Sigmoid colon (tissue), 7 donors: ENCODE data around the gene CDHR2. TPM values are rescaled to one million over a fixed set of nuclear protein-coding genes. Genes with fewer than 3 reads are reported as not detected.

Source experiments
- DNase-seq: peaks from one replicate; pipeline ENCODE4 v3.0.0-alpha.2; 2019
- H3K27ac ChIP-seq, 4 donors: fragments of 200-600 bp; sonication (generic); one replicate each; pipeline ENCODE4 v1.5.1; 2016 to 2019; ENCODE audit warnings: mild to moderate bottlenecking in 1 of 4
- H3K27me3 ChIP-seq, 3 donors: fragments of 200-600 bp; sonication (generic); one replicate each; pipeline ENCODE4 v1.5.1; 2019; ENCODE audit warnings: mild to moderate bottlenecking in 1 of 3
- H3K36me3 ChIP-seq, 4 donors: fragments of 200-600 bp; sonication (generic); one replicate each; pipeline ENCODE4 v1.5.1; 2016 to 2019
- H3K4me1 ChIP-seq, 4 donors: fragments of 200-600 bp; sonication (generic); one replicate each; pipeline ENCODE4 v1.5.1; 2017 to 2019
- H3K4me3 ChIP-seq, 4 donors: fragments of 200-600 bp; sonication (generic); one replicate each; pipeline ENCODE4 v1.5.1; 2017 to 2019; ENCODE audit warnings: mild to moderate bottlenecking in 2 of 4, moderate library complexity in 1 of 4
- H3K9me3 ChIP-seq, 4 donors: fragments of 200-600 bp in 3 of 4; sonication (generic) in 3 of 4; one replicate each; pipeline versions ENCODE4 v1.5.1 to v1.6.1; 2013 to 2019
- EP300 ChIP-seq, 4 donors: sonication (generic); formaldehyde crosslinking; IDR thresholded peaks; one replicate each; pipeline ENCODE4 v1.6.1; 2017; ENCODE audit warnings: antibody characterized with exemption in 4 of 4
- POLR2A ChIP-seq, 2 donors: fragments of 450-650 bp; IDR thresholded peaks; one replicate each; pipeline ENCODE4 v1.6.1; 2016; ENCODE audit warnings: antibody characterized with exemption in 2 of 2, mild to moderate bottlenecking in 2 of 2, moderate library complexity in 2 of 2
- POLR2AphosphoS5 ChIP-seq, 4 donors: sonication (generic); formaldehyde crosslinking; IDR thresholded peaks; one replicate each; pipeline ENCODE4 v1.6.1; 2017; ENCODE audit warnings: antibody characterized with exemption in 4 of 4
- WGBS, 2 donors: extraction: QIAGEN DNeasy Blood & Tissue Kit; methylation state at CpG; one replicate each; pipeline ENCODE4 v1.1.7; 2013; 5-methylcytosine and 5-hydroxymethylcytosine counted together
- intact Hi-C: fragments of 100-400 bp; cut with DNase I; formaldehyde crosslinking; loops from one replicate; pipeline ENCODE4 v1.15.1; 2023
- polyA plus RNA-seq, 3 donors: library from polyadenylated mRNA; stranded (reverse); fragments of 200-250 nt; gene quantifications; one replicate each; pipeline ENCODE4 v1.2.3, GENCODE V29; 2013
- total RNA-seq, 4 donors: library from RNA; depleted of rRNA; stranded (reverse); fragments of >200 nt; gene quantifications; one replicate each; pipeline ENCODE4 v1.1.0, GENCODE V29; 2016
- TF ChIP-seq, protein P1 (sequence below), 4 experiments: fragments of 450-650 bp in 3 of 4; fragments of 200-600 bp in 1 of 4; IDR thresholded peaks; one replicate each; pipeline ENCODE4 v1.5.1; 2016 to 2019; ENCODE audit warnings: antibody characterized with exemption in 4 of 4, mild to moderate bottlenecking in 3 of 4, moderate library complexity in 2 of 4
- donor health status: healthy with polysubstance abuse.
- donor health status: Bipolar disorder and iron deficiency.
- donor health status: healthy.

The CDHR2 gene
- total and polyA plus RNA-seq, 7 donors, result 0.71 to 57.9 (median 9.6) TPM; not detected in 2

- no peaks in the 10 kb centered on the region for H3K36me3 ChIP-seq
- no peak overlapping the region for H3K27ac ChIP-seq
- WGBS, 2 donors, result 41 to 52% methylated on average over 10 of the region's 10 CpGs
- H3K9me3 ChIP-seq, result no peaks in the 10 kb centered on the region
- no peak for DNase-seq
- no peak for TF ChIP-seq EP300 (IDR thresholded peaks at IDR 0.05)
- TF ChIP-seq POLR2A (IDR thresholded peaks at IDR 0.05), result no peak
- TF ChIP-seq, protein P1, sequence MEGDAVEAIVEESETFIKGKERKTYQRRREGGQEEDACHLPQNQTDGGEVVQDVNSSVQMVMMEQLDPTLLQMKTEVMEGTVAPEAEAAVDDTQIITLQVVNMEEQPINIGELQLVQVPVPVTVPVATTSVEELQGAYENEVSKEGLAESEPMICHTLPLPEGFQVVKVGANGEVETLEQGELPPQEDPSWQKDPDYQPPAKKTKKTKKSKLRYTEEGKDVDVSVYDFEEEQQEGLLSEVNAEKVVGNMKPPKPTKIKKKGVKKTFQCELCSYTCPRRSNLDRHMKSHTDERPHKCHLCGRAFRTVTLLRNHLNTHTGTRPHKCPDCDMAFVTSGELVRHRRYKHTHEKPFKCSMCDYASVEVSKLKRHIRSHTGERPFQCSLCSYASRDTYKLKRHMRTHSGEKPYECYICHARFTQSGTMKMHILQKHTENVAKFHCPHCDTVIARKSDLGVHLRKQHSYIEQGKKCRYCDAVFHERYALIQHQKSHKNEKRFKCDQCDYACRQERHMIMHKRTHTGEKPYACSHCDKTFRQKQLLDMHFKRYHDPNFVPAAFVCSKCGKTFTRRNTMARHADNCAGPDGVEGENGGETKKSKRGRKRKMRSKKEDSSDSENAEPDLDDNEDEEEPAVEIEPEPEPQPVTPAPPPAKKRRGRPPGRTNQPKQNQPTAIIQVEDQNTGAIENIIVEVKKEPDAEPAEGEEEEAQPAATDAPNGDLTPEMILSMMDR (IDR thresholded peaks at IDR 0.05), result peak in 1 of 4 experiments; percentile 3
- TF ChIP-seq POLR2AphosphoS5 (IDR thresholded peaks at IDR 0.05), result no peak
- intact Hi-C loops, result loop anchor here (10.0 kb wide), 2 partner anchors 71 to 159 kb away; partner anchors contain the start of genes CLTB and TSPAN17
- peaks cover 0 to 16% (median 0%) of the 10 kb centered on the region in 3 donors for H3K27me3 ChIP-seq
- H3K4me1 ChIP-seq, result no peaks in the 10 kb centered on the region
- H3K4me3 ChIP-seq, result no peak overlapping the region
Measured at GRCh38 chr5:176574297-176574591, 25.1 kb downstream of the CDHR2 start.

- TF ChIP-seq POLR2A (IDR thresholded peaks at IDR 0.05) (no peak), POLR2AphosphoS5 (IDR thresholded peaks at IDR 0.05) (no peak), EP300 (IDR thresholded peaks at IDR 0.05) (no peak)
- TF ChIP-seq, protein P1 (IDR thresholded peaks at IDR 0.05), result no peak
- no peaks in the 10 kb centered on the region for H3K9me3 ChIP-seq
- peaks cover 0 to 16% (median 0%) of the 10 kb centered on the region in 3 donors for H3K27me3 ChIP-seq
- no peaks in the 10 kb centered on the region for H3K36me3 ChIP-seq
- 90 to 91% methylated on average over 14 of the region's 14 CpGs for WGBS, 2 donors
- no peaks in the 10 kb centered on the region for H3K4me1 ChIP-seq
- H3K4me3 ChIP-seq, result no peak overlapping the region
- no peak for DNase-seq
- H3K27ac ChIP-seq, result no peak overlapping the region
- intact Hi-C loops, result loop anchor here (10.0 kb wide), 2 partner anchors 70 to 160 kb away; partner anchors contain the start of genes CLTB and TSPAN17
Measured at GRCh38 chr5:176575066-176575465, 25.9 kb downstream of the CDHR2 start.

- DNase-seq, result no peak
- Histone ChIP-seq H3K9me3 (no peaks in the 10 kb centered on the region), H3K27me3 (peaks cover 0 to 13% (median 0%) of the 10 kb centered on the region in 3 donors), H3K4me3 (no peak overlapping the region), H3K4me1 (no peaks in the 10 kb centered on the region), H3K36me3 (no peaks in the 10 kb centered on the region), H3K27ac (no peak overlapping the region)
- intact Hi-C loops, result loop anchor here (10.0 kb wide), 2 partner anchors 69 to 161 kb away; partner anchors contain the start of genes CLTB and TSPAN17
- TF ChIP-seq, protein P1 (IDR thresholded peaks at IDR 0.05), result no peak
- TF ChIP-seq EP300 (IDR thresholded peaks at IDR 0.05), result no peak
- TF ChIP-seq POLR2AphosphoS5 (IDR thresholded peaks at IDR 0.05), result no peak
- TF ChIP-seq POLR2A (IDR thresholded peaks at IDR 0.05), result no peak
- WGBS, 2 donors, result 89 to 90% methylated on average over 37 of the region's 37 CpGs
Measured at GRCh38 chr5:176575488-176576422, 26.6 kb downstream of the CDHR2 start.

- H3K36me3 ChIP-seq, result no peaks in the 10 kb centered on the region
- no peak for TF ChIP-seq EP300 (IDR thresholded peaks at IDR 0.05)
- TF ChIP-seq, protein P1 (IDR thresholded peaks at IDR 0.05), result no peak
- TF ChIP-seq POLR2AphosphoS5 (IDR thresholded peaks at IDR 0.05), result no peak
- TF ChIP-seq POLR2A (IDR thresholded peaks at IDR 0.05), result no peak
- intact Hi-C loops, result loop anchor here (10.0 kb wide), 2 partner anchors 67 to 163 kb away; partner anchors contain the start of genes CLTB and TSPAN17
- H3K27me3 ChIP-seq, result peaks cover 0 to 13% (median 0%) of the 10 kb centered on the region in 3 donors
- H3K9me3 ChIP-seq, result no peaks in the 10 kb centered on the region
- H3K4me1 ChIP-seq, result no peaks in the 10 kb centered on the region
- 86 to 91% methylated on average over 36 of the region's 36 CpGs for WGBS, 2 donors
- no peak overlapping the region for H3K27ac ChIP-seq
- H3K4me3 ChIP-seq, result no peak overlapping the region
- DNase-seq, result no peak
Measured at GRCh38 chr5:176577312-176578176, 28.4 kb downstream of the CDHR2 start.
